Spinal cord (tissue), 10 donors: Measurements from ENCODE around the gene VAV2. TPM values are rescaled to one million over a fixed set of nuclear protein-coding genes. Genes with fewer than 3 reads are reported as not detected.
A peak's percentile ranks its signal among the peaks of the same experiment; 100 is the strongest.

Experiments used
- DNase-seq, 6 donors: peaks; one replicate each; pipeline versions ENCODE4 v3.0.0 to v3.0.0-alpha.2; 2013 to 2015; ENCODE audit warnings: low spot score in 6 of 6, low read depth in 4 of 6
- H3K27ac ChIP-seq: one replicate; pipeline ENCODE4 v1.5.1; 2013; ENCODE audit warnings: low read depth, low read length, control low read depth
- H3K27me3 ChIP-seq: one replicate; pipeline ENCODE4 v1.6.1; 2013; ENCODE audit warnings: low read length; ENCODE audit not compliant: control insufficient read depth, insufficient read depth
- H3K36me3 ChIP-seq: one replicate; pipeline ENCODE4 v1.6.1; 2013; ENCODE audit warnings: low read length; ENCODE audit not compliant: control insufficient read depth, insufficient read depth
- H3K4me1 ChIP-seq: one replicate; pipeline ENCODE4 v1.6.1; 2013; ENCODE audit warnings: low read length; ENCODE audit not compliant: control insufficient read depth, insufficient read depth
- H3K4me3 ChIP-seq: one replicate; pipeline ENCODE4 v1.5.1; 2013; ENCODE audit warnings: low read depth, low read length, control low read depth
- H3K9me3 ChIP-seq: one replicate; pipeline ENCODE4 v1.6.1; 2013; ENCODE audit warnings: low read length; ENCODE audit not compliant: control insufficient read depth, insufficient read depth
- WGBS: methylation state at CpG from one replicate; pipeline ENCODE4 v1.1.5; 2013; ENCODE audit warnings: missing lambda C conversion rate; ENCODE audit not compliant: insufficient coverage; 5-methylcytosine and 5-hydroxymethylcytosine counted together
- polyA plus RNA-seq, 2 donors: library from polyadenylated mRNA; unstranded; fragments of 120-200 nt; gene quantifications; one replicate each; pipeline ENCODE4 v1.2.1, GENCODE V29; 2013; ENCODE audit not compliant: insufficient read length in 2 of 2
- total RNA-seq, 2 donors: library from RNA; depleted of rRNA in 1 of 2; stranded (reverse); fragments of 120-200 nt in 1 of 2; fragments of >200 nt in 1 of 2; gene quantifications; one replicate each; pipeline versions ENCODE4 v1.2.3 to v1.2.4, GENCODE V29; 2013 to 2014
- donor health status: healthy.

VAV2 gene
- total and polyA plus RNA-seq, 4 donors: 18.4 to 48.3 (median 33.1) TPM

DNA sequence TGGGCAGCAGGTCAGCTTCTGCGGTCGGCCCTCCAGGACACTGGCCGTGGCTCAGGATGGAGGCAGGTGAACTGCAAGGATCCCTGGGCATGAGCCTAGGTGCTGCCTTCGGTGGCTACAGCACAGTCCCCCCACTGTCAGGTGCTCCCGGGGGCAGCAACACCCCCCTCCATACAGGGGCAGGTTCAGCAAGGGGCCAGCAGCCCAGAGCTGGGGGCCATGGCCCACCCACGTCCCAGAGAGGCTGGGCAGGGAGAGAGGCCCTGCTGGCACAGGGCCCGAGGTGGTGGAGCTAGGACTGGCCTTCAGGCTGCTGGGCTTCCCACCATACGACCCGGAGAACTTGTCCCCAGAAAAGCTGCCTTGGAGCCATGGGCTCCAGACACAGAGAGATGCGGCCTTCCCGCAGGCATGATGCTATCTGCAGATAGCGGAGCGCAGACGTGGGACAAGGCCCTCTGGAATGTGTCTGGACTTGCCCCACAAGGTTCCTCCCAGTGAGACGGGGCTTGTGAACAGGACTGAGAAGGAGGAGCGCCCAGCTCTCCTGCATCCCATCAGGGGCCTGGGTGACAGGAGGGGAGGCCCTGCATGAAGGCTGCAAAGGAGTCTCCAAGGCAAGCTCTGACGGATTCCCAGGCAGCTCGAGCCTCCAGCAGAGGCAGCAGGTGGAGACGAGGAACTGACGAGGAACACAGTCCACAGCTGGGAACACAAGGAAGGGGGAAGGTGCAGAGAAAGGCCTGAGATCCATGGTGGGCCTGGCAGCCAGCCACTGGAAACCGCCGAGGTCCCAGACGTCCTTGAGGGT, 111.1 kb downstream of the VAV2 start:
- Histone ChIP-seq H3K4me1 (peaks cover 100% of the 10 kb centered on the region), H3K36me3 (peaks cover 41% of the 10 kb centered on the region), H3K27ac (no peak overlapping the region), H3K9me3 (no peaks in the 10 kb centered on the region), H3K4me3 (no peak overlapping the region), H3K27me3 (no peaks in the 10 kb centered on the region)
- DNase-seq: no peak
- WGBS: 82% methylated on average over 22 of the region's 23 CpGs

- Histone ChIP-seq H3K27me3 (no peaks in the 10 kb centered on the region), H3K4me3 (no peak overlapping the region), H3K27ac (no peak overlapping the region), H3K9me3 (no peaks in the 10 kb centered on the region), H3K36me3 (peaks cover 48% of the 10 kb centered on the region), H3K4me1 (peaks cover 100% of the 10 kb centered on the region)
- WGBS: 73% methylated on average over 7 of the region's 7 CpGs
- no peak for DNase-seq
These were observed 112.0 kb downstream of the VAV2 start for GRCh38 chr9:133880136-133880535.

DNA sequence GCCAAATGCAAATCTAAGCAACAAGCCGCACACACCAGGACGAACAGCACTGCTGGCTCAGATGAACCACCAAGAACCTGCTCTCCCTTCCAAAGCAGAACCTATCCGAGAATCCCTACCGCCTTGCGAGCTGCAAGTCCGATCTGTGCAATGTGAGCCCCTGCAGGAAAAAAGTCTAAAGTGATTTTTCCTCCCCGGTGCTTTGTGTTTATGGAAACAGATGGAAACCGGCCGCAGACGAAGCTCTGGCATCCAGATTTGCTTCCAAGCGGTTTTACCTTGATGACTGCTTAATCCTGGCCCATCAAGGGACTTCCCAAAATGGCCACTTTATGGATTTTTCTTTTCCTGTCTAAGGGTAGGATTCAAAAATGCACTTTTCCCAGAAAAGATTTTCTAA, 112.5 kb downstream of the VAV2 start:
- H3K4me3 ChIP-seq: no peak overlapping the region
- no peaks in the 10 kb centered on the region for H3K27me3 ChIP-seq
- peak in 1 of 6 donors; percentile 72 for DNase-seq
- WGBS: 31% methylated on average over 5 of the region's 11 CpGs
- H3K36me3 ChIP-seq: peaks cover 44% of the 10 kb centered on the region
- no peaks in the 10 kb centered on the region for H3K9me3 ChIP-seq
- no peak overlapping the region for H3K27ac ChIP-seq
- peaks cover 100% of the 10 kb centered on the region for H3K4me1 ChIP-seq

DNA sequence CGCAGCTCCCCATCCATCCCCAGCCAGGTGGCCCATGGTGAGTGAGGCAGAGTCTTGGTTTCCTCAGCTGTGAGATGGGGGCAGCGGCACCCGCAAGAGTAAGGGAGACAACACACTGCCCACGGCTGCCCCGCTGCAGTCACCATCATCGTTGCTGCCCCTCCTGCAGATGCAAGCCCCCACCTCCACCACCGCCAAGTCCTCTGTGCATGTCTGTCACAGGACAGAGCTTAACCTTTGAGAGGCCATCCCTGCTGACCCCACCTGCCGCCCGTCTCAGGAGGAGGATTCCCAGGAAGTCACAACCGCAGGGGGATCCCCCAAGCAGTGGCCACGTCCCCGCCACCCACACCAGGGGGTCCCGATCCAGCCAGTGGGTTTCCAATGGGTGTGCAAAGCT, 113.7 kb downstream of the VAV2 start:
- Histone ChIP-seq H3K27me3 (no peaks in the 10 kb centered on the region), H3K36me3 (peaks cover 46% of the 10 kb centered on the region), H3K4me1 (peaks cover 100% of the 10 kb centered on the region), H3K4me3 (no peak overlapping the region), H3K9me3 (no peaks in the 10 kb centered on the region), H3K27ac (no peak overlapping the region)
- no peak for DNase-seq
- 90% methylated on average over 9 of the region's 13 CpGs for WGBS

- Histone ChIP-seq H3K4me3 (no peak overlapping the region), H3K9me3 (no peaks in the 10 kb centered on the region), H3K4me1 (peaks cover 100% of the 10 kb centered on the region), H3K36me3 (peaks cover 45% of the 10 kb centered on the region), H3K27me3 (no peaks in the 10 kb centered on the region), H3K27ac (no peak overlapping the region)
- 81% methylated on average over 10 of the region's 17 CpGs for WGBS
- no peak for DNase-seq
These were observed 114.2 kb downstream of the VAV2 start for GRCh38 chr9:133877967-133878366.

- H3K4me1 ChIP-seq: peaks cover 94% of the 10 kb centered on the region
- no peak overlapping the region for H3K27ac ChIP-seq
- H3K4me3 ChIP-seq: no peak overlapping the region
- no peaks in the 10 kb centered on the region for H3K9me3 ChIP-seq
- no peaks in the 10 kb centered on the region for H3K27me3 ChIP-seq
- 90% methylated on average over 2 of the region's 5 CpGs for WGBS
- peaks cover 46% of the 10 kb centered on the region for H3K36me3 ChIP-seq
- no peak for DNase-seq
These were observed 114.8 kb downstream of the VAV2 start for GRCh38 chr9:133877327-133877726.

GRCh38 chr9:133876836-133877235, 115.3 kb downstream of the VAV2 start:
- Histone ChIP-seq H3K27ac (no peak overlapping the region), H3K4me1 (peaks cover 89% of the 10 kb centered on the region), H3K36me3 (peaks cover 47% of the 10 kb centered on the region), H3K27me3 (no peaks in the 10 kb centered on the region), H3K4me3 (no peak overlapping the region), H3K9me3 (no peaks in the 10 kb centered on the region)
- no peak for DNase-seq
- WGBS: 62% methylated on average over 9 of the region's 13 CpGs

- Histone ChIP-seq H3K4me3 (no peak overlapping the region), H3K9me3 (no peaks in the 10 kb centered on the region), H3K27ac (no peak overlapping the region), H3K36me3 (peaks cover 47% of the 10 kb centered on the region), H3K27me3 (no peaks in the 10 kb centered on the region), H3K4me1 (peaks cover 82% of the 10 kb centered on the region)
- DNase-seq: no peak
- 86% methylated on average over 10 of the region's 11 CpGs for WGBS
These were observed 116.0 kb downstream of the VAV2 start for GRCh38 chr9:133876144-133876543.

DNA sequence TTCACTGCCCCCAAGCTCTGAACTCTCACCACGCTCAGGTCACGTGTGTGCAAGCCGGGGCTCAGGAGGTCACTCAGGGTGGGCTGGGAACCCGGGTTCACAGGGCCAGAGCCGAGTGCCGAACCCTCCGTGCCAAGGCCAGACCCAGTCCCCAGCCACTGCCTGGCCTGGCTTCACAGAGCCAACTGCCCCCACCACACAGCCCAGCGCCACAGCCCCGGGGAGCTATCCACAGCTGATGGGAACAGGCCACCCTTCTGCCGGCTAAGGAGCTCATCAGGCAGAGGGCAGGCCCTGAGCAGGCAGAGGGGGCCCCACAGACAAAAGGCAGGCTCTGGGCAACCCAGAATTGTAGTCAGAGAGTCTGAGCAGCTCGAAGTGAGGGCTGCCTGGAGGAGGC, 117.0 kb downstream of the VAV2 start:
- H3K27me3 ChIP-seq: no peaks in the 10 kb centered on the region

GRCh38 chr9:133874659-133875058, 117.5 kb downstream of the VAV2 start:
- Histone ChIP-seq H3K27me3 (no peaks in the 10 kb centered on the region), H3K4me1 (peaks cover 70% of the 10 kb centered on the region), H3K9me3 (no peaks in the 10 kb centered on the region), H3K27ac (no peak overlapping the region), H3K4me3 (no peak overlapping the region), H3K36me3 (peaks cover 40% of the 10 kb centered on the region)
- WGBS: 83% methylated on average over 8 of the region's 10 CpGs
- DNase-seq: no peak

More for the DNA sequence above, 117.0 kb downstream of the VAV2 start:
- H3K9me3 ChIP-seq: no peaks in the 10 kb centered on the region
- peaks cover 72% of the 10 kb centered on the region for H3K4me1 ChIP-seq
- no peak overlapping the region for H3K27ac ChIP-seq
- H3K36me3 ChIP-seq: peaks cover 42% of the 10 kb centered on the region
- no peak for DNase-seq
- WGBS: 81% methylated on average over 11 of the region's 11 CpGs
- no peak overlapping the region for H3K4me3 ChIP-seq
